DMS153 (cell line): ENCODE results near the gene KCNH4.
"Not testable (repeated sequence)": the region's sequence is repeated elsewhere in the genome, so short reads cannot be mapped to it uniquely, and the experiment has no call there.

Experiments used
- DNase-seq: peaks from one replicate; lab custom pipeline; 2025; lab: John Stamatoyannopoulos, UW

Gene KCNH4

DNA sequence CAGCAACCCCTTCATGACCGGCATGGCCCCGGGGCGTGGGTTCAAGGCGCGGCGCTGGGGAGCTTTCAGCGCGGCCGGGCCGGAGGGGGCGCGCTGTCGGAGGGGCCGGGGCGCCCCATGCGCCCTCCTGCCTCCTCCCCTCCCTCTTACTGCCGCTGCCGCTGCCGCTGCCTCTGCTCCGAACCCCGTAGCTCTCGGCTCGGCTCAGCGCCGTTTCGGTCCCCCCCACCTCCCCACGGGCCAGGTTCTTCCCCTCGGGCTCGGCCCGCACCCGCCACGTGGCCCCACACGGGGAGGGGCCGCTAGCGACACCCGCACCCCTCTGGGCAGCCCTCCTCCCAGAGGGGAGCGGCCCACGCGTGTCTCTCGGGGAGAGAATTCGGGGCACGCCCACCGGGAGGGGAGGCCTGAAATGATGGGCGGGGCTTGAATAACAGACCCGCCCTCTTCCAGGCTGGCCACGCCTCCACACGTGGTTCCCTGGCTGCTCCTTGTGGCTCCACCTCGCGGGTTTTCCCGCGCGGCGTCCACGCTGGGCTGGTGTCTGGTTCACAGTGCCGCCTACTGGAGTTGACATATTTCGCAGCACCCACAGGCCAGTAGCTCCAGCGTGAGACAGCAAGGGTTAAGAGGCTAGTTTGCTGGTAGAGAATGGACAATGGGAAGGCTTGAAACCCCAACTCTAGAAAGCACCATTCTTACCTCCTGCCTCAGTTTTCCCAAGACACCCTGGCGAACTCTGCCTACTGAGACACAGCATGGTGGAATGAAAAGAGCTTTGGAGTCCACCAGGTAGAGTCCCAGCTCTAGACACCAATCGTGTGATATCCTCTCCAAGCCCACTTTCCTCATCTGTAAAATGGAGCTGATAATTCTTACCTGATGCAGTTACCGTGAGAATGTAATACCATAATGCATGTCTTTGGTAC is at the start of gene KCNH4:
KCNH4 (minus strand) TSS at position 221 of the 929 bp plus-strand sequence; CDS start at position 24, 197 bp downstream.
- peak; percentile 75 for DNase-seq

DNA sequence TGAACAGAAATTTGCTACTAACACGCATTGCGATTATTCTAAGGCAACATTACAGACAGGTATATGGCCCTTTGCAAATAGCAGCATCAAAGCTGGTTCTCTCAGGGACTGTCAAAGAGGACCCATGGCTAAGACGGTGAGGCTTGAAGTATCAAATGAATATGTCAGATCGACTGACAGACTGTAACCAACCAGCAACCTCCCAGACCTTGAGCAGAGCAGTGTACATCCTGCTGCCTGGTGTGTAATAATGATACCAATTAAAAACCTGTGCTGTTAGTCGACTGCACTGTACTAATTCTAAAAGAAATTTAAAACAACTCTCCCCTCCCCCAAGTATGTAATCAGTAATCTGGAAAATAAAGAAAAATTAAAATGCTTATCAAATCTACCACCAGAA is 49.3 kb upstream of the KCNH4 start:
- no peak for DNase-seq

DNA sequence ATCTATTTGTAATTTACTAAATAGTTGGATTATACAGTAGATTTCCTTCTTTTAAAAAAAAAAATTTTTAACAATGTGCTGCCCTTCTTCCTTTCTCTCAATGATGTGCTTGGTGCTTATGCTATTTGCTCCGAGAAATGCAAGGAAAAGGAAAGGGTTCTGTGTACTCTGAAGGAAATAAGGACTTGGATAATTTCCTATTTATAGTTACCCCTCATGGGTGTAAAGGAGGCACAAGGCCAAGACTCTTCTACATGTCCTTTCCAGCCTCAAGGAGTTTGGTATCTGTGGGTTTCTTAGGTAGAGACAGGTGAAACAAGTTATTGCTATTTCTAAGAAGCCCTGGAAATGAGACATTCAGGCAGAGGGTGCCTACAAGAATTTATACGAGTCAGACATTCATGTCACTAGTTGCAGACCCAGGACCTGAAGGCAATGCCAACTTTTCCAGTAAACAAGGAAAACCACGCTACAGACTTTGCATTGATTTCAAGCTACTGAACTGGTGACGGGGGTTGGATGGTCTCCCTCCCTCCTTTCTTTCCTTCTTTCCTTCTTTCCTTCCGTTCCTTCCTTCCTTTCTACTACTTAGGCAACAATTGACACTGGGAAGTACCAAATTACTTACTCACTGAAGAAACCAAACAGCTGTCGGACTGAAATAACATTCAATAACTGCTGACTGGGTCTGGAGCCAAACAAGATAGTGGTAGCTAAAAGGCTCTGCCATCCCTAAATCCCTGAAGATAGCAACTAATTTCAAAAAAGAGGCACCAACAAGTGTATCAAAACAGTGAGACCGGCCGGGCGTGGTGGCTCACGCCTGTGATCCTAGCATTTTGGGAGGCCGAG is 47.1 kb upstream of the KCNH4 start:
- no peak for DNase-seq

DNA sequence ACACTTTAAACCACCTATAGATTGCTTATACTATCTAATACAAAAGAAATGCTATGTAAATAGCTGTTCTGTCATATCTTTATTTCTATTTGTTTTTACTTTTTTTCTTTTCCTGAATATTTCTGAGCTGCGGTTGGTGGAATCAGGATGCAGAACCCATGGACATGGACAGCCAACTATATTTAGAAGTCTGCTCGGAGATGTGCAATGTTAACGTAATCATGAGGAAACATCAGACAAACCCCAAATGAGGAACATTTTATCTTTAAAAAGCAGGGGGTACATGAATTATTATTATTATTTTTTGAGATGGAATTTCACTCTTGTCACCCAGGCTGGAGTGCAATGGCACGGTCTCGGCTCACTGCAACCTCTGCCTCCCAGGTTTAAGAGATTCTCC is 44.7 kb upstream of the KCNH4 start:
- DNase-seq, result no peak

DNA sequence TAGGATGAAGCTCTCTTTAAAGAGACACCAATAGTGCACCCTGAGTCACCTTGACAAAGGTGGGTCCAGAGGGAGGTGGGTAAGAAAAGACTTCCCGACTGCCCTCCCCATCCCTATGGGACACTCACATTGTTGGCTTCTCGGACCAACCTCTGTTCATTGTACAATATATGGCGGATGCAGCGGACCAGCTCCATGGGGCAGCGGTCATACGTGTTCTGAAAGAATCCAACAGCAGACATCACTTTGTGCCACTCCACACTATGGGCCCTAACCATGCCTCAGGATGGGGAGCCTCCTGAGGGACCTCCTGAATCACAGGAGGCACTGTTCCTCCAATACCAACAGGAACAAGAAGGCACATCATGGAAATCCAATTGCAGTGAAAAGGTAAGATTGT is 43.7 kb upstream of the KCNH4 start:
- no peak for DNase-seq

DNA sequence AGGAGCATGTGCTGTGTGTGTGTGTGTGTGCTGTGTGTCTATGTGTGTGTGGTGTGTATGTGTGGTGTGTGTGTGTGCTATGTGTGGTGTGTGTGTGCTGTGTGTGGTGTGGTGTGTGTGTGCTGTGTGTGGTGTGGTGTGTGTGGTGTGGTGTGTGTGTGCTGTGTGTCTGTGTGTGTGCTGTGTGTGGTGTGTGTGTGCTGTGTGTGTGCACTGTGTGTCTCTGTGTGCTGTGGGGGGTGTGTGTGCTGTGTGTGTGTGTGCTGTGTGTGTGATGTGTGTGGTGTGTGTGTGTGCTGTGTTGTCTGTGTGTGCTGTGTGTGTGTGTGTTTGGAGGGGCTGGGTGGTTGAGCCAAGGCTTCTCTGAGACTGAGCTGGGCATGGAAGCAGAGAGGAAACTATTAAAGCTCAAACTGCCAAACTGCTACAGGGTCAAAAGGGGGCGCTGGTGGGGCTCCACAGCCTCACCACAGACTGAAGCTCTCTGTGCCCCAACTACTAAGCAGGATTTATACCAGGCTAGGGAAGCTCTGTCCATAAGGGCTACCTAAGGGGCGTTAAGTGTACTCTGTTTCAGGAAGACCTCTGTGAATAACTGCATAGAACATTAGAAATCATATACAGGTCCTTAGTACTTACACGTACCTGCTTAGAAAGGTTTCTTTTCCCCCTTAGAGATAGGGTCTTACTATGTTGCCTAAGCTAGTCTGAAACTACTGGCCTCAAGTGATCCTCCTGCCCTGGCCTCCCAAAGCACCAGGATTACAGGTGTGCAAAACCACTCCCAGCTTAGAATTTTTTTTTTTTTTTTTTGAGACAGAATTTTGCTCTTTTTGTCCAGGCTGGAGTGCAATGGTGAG is 41.2 kb upstream of the KCNH4 start:
- no peak for DNase-seq

DNA sequence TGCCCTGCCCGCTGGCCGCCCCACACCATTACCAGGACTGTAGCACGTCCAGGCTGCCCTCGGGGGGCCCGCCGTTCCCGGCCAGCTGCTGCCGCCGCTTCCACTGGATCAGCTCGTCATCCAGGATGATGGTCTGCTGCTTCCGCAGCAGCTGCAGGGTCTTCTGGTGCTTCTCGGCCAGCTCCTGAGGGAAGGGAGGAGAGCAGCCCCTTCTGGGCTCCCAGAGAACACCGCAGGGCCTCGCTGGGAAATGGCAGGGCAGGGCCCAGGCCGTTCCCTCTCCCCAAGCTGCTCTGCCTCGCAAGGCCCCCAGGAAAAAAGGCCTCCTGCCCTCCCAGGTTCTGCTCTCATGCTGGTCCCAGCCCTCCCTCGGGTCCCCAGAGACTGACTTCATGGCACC is 38.3 kb upstream of the KCNH4 start:
- DNase-seq, result not testable (repeated sequence)

DNA sequence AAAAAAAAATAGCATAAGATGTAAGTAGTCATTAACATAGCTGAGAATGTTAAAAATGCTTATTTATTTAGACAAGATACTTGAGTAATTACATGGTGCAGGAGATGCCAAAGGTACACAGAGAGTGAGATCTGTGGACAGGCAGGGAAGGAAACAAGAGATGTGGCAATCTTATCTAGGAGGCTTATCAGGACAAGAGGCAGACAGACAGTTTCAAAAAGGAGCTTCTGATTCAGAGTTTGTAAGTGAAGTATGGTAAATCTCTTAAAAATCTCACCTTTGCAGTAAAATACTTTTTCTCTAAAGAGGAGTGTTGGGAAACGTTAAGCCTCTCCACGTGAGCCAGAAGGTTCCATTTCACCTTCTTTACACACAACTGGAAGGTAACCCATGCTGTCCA is 33.2 kb upstream of the KCNH4 start:
- DNase-seq, result no peak

DNA sequence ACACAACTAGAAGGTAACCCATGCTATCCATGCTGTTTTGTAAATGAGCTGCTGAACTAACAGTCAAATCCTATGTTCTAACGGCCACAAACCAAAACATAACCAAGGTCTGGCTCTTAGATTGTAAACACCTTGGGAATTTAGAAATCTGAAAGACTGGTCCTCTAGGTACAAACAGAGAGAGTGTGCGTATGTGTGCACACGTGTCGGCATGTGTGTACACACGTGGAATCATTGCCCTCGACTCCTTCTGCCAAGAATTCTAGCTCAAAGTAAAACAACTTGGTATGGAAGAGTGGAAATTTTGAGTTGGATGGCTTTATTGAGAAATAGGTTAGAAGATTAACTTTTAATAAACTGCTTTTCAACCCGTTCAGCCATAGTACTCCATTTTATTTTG is 31.4 kb upstream of the KCNH4 start:
- DNase-seq, result no peak

DNA sequence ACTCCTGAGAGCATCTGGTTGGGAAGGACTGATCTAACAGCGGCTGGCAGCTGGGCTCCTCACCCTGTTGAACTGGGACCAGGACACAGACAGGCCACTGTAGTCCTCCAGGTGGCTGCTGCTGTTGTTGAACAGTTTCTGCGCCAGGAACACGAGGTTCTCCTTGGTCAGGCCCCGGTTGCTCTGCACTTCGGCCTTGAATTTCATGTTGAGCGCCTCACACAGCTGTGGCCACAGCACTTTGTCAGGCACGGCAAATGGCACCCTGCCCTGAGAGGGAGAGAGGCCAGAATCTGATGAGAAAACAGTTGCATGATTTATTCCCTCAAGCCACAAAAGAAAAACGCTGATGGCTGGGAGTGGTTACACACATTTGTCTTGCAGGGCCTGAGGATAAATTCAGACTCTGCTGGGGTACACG is 31.0 kb upstream of the KCNH4 start:
- not testable (repeated sequence) for DNase-seq

DNA sequence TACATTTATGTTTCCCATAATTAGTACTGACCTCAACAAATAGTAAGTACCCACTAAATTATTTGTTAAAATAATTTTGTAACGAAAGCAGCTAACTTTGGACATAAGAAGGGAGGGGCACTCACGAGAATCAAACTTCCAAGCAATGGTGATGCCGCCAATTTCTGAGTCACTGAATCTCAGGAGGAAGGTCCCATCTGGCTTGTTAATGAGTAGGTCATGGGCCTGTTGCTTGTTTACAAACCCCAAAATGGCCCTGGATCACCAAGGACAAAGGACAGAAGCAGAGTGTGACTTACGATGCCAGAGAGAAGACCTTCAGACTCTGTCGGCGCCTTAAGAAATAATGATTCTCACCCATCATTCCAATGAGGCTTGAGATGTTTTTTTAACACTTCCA is 29.1 kb upstream of the KCNH4 start:
- no peak for DNase-seq

DNA sequence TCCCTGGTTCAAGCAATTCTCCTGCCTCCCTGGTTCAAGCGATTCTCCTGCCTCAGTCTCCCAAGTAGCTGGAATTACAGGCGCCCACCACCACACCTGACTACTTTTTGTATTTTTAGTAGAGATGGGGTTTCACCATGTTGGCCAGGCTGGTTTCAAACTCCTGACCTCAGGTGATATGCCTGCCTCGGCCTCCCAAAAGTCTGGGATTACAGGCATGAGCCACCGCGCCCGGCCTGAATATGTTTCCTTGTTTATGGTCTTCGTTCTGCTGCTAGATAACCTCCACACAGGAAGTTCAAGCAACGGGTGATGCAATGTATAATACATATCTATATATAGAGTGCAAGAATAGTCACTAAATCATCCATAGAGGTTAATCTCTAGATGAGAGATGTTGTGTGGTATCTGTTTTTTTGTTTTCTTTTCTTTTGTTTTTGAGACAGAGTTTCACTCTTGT is 25.2 kb upstream of the KCNH4 start:
- DNase-seq, result not testable (repeated sequence)

DNA sequence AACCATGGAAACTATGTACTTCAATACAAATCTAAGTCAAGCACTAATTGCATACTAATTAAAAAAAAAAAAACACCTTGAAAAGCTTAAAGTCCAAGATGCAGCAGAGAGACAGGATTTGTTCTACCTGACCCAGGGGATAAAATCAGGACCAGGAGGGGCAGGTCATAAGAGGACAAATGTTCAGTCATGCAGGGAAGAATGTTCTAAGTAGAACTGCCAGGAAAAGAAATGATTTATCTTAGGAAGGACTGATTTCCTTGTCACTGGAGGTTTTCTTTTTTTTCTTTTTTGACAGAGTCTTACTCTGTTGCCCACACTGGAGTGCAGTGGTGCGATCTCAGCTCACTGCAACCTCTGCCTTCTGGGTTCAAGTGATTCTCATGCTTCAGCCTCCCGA is 22.4 kb upstream of the KCNH4 start:
- no peak for DNase-seq

DNA sequence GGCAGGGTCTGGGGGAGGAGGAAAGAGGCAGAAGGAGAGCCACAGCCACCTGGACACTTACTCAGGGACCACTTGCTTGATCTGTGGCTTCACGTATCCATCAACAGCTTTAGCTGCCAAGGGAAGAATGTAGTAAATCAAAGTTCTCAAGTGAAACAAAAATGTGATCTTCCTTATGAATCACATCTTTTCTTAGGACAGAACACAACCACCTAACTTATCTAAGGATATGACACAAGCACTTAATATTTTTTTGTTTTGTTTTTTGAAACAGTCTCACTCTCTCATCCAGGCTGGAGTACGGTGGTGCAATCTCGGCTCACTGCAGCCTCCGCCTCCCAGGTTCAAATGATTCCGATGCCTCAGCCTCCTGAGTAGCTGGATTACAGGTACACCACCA is 21.8 kb upstream of the KCNH4 start:
- no peak for DNase-seq

DNA sequence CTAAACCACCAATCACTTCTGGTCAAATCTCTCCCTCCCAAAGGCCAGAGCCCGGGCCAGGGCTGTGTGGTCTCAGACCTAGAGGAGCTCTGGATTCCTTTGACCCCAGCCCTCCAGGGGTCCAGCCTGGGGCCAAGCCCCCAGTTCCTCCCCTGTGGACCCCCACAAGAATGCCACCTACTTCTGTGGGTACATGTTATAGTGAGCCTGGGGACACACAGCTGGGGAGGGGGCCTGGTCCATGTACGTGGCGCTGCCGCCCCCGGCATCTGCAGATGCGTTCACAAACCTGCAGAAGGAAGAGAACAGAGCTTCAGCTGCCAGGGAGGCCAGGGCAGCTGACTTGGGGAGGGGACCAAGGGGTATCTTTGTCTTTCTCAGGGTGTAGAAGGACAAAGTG is 21.2 kb upstream of the KCNH4 start:
- DNase-seq, result no peak

DNA sequence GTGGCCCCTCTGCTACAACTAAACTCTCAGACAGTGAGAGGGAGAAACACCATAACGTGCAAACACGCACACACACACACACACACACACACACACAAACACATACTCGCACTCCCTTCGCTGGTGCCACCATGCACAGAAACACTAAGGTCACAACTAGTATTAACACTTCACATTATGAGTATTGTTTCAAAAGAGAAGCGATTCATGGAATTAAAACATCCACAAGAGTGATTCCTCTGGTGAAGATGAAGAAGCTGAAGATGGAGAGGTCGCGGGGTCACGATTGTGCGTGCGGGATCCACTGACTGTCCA is 20.5 kb upstream of the KCNH4 start:
- DNase-seq, result no peak

DNA sequence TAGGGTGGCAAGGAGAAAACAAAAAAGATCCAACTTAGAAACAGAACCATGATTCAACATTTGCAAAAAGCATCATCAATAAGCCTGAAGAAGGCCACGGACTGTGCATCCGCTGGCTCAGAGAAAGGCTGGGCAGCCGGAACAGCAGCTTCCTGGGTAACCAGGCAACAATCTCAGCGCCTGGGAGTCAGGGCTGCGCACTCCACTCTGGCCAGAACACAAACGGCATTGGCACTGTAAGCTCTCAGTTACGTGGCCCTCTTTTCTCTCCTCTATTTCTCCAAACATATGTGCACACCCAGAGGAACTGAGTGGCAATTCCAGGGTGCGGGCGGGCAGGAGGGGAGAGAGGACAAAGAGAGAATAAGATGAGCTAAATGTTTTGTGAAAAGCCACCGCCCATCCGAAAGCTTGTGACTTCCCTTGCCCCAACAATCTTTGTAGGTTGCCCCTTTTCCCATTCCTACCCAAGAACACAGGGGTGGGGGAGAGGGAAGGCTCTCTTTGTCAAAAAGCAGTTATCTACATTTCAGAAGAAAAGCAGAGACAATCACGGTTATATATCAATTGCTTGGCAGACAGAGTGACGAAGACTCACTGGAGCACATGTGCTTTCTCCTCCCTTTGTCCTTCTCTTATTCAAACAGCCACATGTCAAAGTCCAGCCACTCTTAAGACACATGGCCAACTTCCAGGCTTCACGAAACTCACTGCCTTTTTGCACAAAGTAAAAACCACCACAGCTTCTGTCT is 19.9 kb upstream of the KCNH4 start:
- peak; percentile 9 for DNase-seq

DNA sequence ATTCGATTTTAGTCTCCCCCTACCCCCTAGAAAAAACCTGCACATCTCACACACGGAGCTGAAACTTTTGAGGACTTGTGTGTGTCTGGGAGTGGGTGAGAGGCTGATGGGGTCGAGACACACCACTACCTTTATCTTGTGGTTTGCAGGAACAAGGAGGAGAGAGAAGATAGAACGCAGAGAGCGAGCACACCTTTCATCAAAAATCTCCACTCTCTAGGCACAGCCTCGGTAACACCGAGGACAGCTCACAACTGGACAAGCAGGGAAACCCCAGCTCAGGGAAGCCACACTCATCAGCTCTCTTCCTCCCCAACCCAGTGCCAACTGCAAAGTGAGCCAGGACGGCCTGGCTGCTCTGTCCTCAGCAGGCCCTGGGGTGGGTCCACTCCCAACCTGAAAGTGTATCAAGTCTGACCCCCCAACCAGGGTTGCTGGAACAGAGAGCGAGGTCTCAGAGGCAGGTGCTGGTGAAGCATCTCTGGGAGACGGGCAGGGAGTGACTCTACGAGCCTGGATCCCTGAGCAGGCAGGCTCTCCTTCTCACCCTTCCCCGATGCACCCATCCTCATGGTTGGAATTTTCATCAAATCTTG is 18.6 kb upstream of the KCNH4 start:
- DNase-seq, result no peak

DNA sequence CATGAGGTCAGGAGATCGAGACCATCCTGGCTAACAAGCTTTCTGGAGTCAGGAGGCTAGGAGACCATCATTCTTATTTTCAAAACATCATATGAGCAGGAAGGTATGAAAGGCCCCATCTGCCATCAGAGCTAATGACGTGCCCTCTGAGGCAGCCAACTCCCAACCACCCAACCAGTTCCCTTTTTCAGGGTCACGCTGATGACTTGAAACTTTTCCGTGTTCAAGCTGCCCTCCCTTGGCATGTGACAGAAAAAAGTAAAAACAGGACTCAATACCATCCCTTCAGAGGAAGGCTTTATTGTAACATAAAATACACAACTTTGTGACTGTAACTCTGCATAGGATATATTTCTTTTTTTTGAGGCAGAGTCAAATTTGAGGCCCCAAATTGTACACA is 18.0 kb upstream of the KCNH4 start:
- no peak for DNase-seq

DNA sequence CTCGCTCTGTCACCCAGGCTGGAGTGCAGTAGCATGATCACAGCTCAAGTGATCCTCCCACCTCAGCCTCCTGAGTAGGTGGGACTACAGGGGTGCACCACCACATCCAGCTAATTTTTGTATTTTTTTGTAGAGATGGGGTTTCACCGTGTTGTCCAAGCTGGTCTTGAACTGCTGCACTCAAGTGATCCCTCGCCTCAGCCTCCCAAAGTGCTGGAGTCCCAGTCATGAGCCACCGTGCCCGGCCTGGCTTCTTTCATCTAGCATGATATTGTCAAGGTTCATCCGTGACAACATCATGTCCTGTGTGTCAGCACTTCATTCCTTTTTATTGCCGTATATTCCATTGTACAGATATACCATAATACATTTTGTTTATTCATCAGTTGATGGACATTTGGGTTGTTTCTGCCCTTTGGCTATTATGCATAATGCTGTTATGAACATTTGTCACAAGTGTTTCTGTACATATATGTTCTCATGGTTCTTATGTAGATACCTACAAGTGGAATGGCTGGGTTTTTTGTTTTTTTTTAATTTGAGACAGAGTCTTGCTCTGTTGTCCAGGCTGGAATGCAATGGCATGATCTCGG is 16.7 kb upstream of the KCNH4 start:
- no peak for DNase-seq
